ENCODE results near the gene SLC16A7. TPM values are rescaled to one million over a fixed set of nuclear protein-coding genes. Genes with fewer than 3 reads are reported as not detected.

Gene SLC16A7
- polyA plus RNA-seq, 1 of the 3 experiments (the other 2 are of a cell fraction) = not detected

DNA sequence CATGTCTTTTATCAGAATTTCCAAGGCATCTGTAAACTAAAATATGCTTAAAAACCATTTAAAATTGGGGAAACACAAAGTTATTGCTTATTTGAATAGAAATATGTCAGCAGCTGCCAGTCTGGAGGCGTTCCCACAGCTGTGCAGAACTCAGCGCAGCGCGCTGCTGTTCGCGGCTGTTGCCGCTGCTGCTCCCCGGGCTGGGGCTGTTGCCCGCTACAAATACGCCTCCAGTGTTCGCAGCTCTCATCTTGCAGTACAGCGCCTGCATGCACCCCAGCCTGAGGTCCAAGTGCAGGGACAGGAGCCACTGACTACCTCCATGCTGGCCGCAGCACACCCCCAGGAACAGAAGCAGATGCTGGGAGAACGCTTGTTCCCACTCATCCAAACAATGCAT, 216.2 kb downstream of the SLC16A7 start:
- H3K4me3 ChIP-seq (ENCODE audit: low read depth in 2 of 2, low read length in 1 of 2) = no peak overlapping the region

DNA sequence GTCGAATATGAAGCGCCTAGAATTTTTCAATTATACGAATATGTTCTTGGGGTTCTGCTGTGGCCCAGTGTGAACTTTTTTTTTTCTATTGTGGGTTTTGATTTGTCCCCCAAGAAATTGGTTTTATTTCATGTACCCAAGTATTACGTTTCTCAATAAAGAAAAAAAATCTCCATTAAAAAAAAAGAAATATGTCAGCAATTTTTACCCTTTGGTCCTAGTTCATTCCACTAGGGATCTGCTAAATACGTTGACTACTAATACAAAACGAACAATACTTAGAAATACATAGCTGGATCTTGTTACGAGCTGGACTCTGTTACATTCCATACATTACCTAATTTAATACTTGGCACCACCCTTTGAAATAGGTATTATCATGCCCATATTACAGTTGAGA, 216.9 kb downstream of the SLC16A7 start:
- Histone ChIP-seq H3K27ac (ENCODE audit: low read depth in 2 of 2, low read length in 1 of 2) (no peak overlapping the region), H3K9me2 (no peaks in the 10 kb centered on the region), H3F3A (replicated peaks; ENCODE audit: insufficient read depth) (no peaks in the 10 kb centered on the region), H2AFZ (ENCODE audit: low read depth) (no peak overlapping the region), H3K9me3 (no peaks in the 10 kb centered on the region), H3K36me3 (replicated peaks in 1 of 2; ENCODE audit: control insufficient read depth in 1 of 2, insufficient read depth in 2 of 2, low read length in 1 of 2) (no peaks in the 10 kb centered on the region), H4K20me1 (ENCODE audit: insufficient read depth) (no peaks in the 10 kb centered on the region), H3K27me3 (ENCODE audit: insufficient read depth) (no peaks in the 10 kb centered on the region), H3K4me1 (ENCODE audit: control insufficient read depth in 1 of 2, insufficient read depth in 2 of 2, low read depth in 1 of 2, low read length in 1 of 2) (no peaks in the 10 kb centered on the region), H3K4me3 (ENCODE audit: low read depth in 2 of 2, low read length in 1 of 2) (no peak overlapping the region), H3K9ac (no peak overlapping the region), H3K79me2 (ENCODE audit: insufficient read depth) (no peaks in the 10 kb centered on the region), H3K4me2 (no peak overlapping the region)
- WGBS (ENCODE audit: low lambda C conversion rate) = 38% methylated on average over 7 of the region's 7 CpGs
- no peak for DNase-seq
- CTCF ChIA-PET = no interaction called here
- POLR2A ChIA-PET = no interaction called here
- TF ChIP-seq, protein P1, sequence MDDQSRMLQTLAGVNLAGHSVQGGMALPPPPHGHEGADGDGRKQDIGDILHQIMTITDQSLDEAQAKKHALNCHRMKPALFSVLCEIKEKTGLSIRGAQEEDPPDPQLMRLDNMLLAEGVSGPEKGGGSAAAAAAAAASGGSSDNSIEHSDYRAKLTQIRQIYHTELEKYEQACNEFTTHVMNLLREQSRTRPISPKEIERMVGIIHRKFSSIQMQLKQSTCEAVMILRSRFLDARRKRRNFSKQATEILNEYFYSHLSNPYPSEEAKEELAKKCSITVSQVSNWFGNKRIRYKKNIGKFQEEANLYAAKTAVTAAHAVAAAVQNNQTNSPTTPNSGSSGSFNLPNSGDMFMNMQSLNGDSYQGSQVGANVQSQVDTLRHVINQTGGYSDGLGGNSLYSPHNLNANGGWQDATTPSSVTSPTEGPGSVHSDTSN (IDR thresholded peaks at IDR 0.05) = no peak
- TF ChIP-seq, protein P2, sequence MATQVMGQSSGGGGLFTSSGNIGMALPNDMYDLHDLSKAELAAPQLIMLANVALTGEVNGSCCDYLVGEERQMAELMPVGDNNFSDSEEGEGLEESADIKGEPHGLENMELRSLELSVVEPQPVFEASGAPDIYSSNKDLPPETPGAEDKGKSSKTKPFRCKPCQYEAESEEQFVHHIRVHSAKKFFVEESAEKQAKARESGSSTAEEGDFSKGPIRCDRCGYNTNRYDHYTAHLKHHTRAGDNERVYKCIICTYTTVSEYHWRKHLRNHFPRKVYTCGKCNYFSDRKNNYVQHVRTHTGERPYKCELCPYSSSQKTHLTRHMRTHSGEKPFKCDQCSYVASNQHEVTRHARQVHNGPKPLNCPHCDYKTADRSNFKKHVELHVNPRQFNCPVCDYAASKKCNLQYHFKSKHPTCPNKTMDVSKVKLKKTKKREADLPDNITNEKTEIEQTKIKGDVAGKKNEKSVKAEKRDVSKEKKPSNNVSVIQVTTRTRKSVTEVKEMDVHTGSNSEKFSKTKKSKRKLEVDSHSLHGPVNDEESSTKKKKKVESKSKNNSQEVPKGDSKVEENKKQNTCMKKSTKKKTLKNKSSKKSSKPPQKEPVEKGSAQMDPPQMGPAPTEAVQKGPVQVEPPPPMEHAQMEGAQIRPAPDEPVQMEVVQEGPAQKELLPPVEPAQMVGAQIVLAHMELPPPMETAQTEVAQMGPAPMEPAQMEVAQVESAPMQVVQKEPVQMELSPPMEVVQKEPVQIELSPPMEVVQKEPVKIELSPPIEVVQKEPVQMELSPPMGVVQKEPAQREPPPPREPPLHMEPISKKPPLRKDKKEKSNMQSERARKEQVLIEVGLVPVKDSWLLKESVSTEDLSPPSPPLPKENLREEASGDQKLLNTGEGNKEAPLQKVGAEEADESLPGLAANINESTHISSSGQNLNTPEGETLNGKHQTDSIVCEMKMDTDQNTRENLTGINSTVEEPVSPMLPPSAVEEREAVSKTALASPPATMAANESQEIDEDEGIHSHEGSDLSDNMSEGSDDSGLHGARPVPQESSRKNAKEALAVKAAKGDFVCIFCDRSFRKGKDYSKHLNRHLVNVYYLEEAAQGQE (IDR thresholded peaks at IDR 0.05; ENCODE audit: low read depth, low read length) = no peak
- TF ChIP-seq NRF1 (IDR thresholded peaks at IDR 0.05; ENCODE audit: low read depth, low read length) (no peak), RFX5 (IDR thresholded peaks at IDR 0.05; ENCODE audit: low read length) (no peak), RAD21 (IDR thresholded peaks at IDR 0.05; ENCODE audit: low read length) (no peak), JUND (IDR thresholded peaks at IDR 0.05) (no peak), POLR2AphosphoS5 (IDR thresholded peaks at IDR 0.05; ENCODE audit: low read depth, low read length) (no peak), EZH2phosphoT487 (IDR thresholded peaks at IDR 0.05; ENCODE audit: borderline replicate concordance, low read depth) (no peak), NFIC (IDR thresholded peaks at IDR 0.05; ENCODE audit: borderline replicate concordance) (no peak), GATA2 (CRISPR knock-in tag; IDR thresholded peaks at IDR 0.05) (no peak), CHD2 (IDR thresholded peaks at IDR 0.05; ENCODE audit: low read length, partially characterized antibody) (no peak), MEF2A (IDR thresholded peaks at IDR 0.05; ENCODE audit: borderline replicate concordance, low read depth) (no peak), GABPA (IDR thresholded peaks at IDR 0.05; ENCODE audit: low read depth) (no peak), FOXJ3 (CRISPR knock-in tag; IDR thresholded peaks at IDR 0.05) (no peak)
- TF ChIP-seq, protein P3, sequence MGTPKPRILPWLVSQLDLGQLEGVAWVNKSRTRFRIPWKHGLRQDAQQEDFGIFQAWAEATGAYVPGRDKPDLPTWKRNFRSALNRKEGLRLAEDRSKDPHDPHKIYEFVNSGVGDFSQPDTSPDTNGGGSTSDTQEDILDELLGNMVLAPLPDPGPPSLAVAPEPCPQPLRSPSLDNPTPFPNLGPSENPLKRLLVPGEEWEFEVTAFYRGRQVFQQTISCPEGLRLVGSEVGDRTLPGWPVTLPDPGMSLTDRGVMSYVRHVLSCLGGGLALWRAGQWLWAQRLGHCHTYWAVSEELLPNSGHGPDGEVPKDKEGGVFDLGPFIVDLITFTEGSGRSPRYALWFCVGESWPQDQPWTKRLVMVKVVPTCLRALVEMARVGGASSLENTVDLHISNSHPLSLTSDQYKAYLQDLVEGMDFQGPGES (IDR thresholded peaks at IDR 0.05; ENCODE audit: low read depth, low read length) = no peak
- TF ChIP-seq, protein P4, sequence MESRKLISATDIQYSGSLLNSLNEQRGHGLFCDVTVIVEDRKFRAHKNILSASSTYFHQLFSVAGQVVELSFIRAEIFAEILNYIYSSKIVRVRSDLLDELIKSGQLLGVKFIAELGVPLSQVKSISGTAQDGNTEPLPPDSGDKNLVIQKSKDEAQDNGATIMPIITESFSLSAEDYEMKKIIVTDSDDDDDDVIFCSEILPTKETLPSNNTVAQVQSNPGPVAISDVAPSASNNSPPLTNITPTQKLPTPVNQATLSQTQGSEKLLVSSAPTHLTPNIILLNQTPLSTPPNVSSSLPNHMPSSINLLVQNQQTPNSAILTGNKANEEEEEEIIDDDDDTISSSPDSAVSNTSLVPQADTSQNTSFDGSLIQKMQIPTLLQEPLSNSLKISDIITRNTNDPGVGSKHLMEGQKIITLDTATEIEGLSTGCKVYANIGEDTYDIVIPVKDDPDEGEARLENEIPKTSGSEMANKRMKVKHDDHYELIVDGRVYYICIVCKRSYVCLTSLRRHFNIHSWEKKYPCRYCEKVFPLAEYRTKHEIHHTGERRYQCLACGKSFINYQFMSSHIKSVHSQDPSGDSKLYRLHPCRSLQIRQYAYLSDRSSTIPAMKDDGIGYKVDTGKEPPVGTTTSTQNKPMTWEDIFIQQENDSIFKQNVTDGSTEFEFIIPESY (IDR thresholded peaks at IDR 0.05; ENCODE audit: borderline replicate concordance, low read depth) = no peak
- TF ChIP-seq, protein P5, sequence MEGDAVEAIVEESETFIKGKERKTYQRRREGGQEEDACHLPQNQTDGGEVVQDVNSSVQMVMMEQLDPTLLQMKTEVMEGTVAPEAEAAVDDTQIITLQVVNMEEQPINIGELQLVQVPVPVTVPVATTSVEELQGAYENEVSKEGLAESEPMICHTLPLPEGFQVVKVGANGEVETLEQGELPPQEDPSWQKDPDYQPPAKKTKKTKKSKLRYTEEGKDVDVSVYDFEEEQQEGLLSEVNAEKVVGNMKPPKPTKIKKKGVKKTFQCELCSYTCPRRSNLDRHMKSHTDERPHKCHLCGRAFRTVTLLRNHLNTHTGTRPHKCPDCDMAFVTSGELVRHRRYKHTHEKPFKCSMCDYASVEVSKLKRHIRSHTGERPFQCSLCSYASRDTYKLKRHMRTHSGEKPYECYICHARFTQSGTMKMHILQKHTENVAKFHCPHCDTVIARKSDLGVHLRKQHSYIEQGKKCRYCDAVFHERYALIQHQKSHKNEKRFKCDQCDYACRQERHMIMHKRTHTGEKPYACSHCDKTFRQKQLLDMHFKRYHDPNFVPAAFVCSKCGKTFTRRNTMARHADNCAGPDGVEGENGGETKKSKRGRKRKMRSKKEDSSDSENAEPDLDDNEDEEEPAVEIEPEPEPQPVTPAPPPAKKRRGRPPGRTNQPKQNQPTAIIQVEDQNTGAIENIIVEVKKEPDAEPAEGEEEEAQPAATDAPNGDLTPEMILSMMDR (IDR thresholded peaks at IDR 0.05) = no peak

More for the DNA sequence above, 216.2 kb downstream of the SLC16A7 start:
- ChIA-PET CTCF (no interaction called here), POLR2A (no interaction called here)
- Histone ChIP-seq H3K9ac (no peak overlapping the region), H3F3A (replicated peaks; ENCODE audit: insufficient read depth) (no peaks in the 10 kb centered on the region), H3K79me2 (ENCODE audit: insufficient read depth) (no peaks in the 10 kb centered on the region), H3K9me3 (no peaks in the 10 kb centered on the region), H3K27me3 (ENCODE audit: insufficient read depth) (no peaks in the 10 kb centered on the region), H3K9me2 (no peaks in the 10 kb centered on the region), H2AFZ (ENCODE audit: low read depth) (no peak overlapping the region), H3K4me2 (no peak overlapping the region), H3K36me3 (replicated peaks in 1 of 2; ENCODE audit: control insufficient read depth in 1 of 2, insufficient read depth in 2 of 2, low read length in 1 of 2) (no peaks in the 10 kb centered on the region), H4K20me1 (ENCODE audit: insufficient read depth) (no peaks in the 10 kb centered on the region), H3K27ac (ENCODE audit: low read depth in 2 of 2, low read length in 1 of 2) (no peak overlapping the region), H3K4me1 (ENCODE audit: control insufficient read depth in 1 of 2, insufficient read depth in 2 of 2, low read depth in 1 of 2, low read length in 1 of 2) (no peaks in the 10 kb centered on the region)
- TF ChIP-seq TAF1 (IDR thresholded peaks at IDR 0.05; ENCODE audit: borderline replicate concordance, low read depth, low read length) (no peak), TCF12 (IDR thresholded peaks at IDR 0.05) (no peak), EZH2phosphoT487 (IDR thresholded peaks at IDR 0.05; ENCODE audit: borderline replicate concordance, low read depth) (no peak), FOXJ3 (CRISPR knock-in tag; IDR thresholded peaks at IDR 0.05) (no peak)
- no peak for DNase-seq
- WGBS (ENCODE audit: low lambda C conversion rate) = 42% methylated on average over 8 of the region's 14 CpGs

Data from SK-N-SH (cell line).